T-helper 17 cell (primary cell): ENCODE data around the gene TXNRD2. TPM values are rescaled to one million over a fixed set of nuclear protein-coding genes. Genes with fewer than 3 reads are reported as not detected.
A peak's percentile ranks its signal among the peaks of the same experiment; 100 is the strongest.

Experiments used
- ATAC-seq: fragments of 150-1000 bp; cut with Tn5 transposase; 2 replicates; pipeline ENCODE4 v1.10.0; 2021; ENCODE audit warnings: mild to moderate bottlenecking, moderate library complexity
- DNase-seq, 3 donors: peaks; one replicate each; pipeline versions ENCODE4 v3.0.0 to v3.0.0-alpha.2; 2020 to 2021
- H3K9me3 ChIP-seq: one replicate; pipeline ENCODE4 v1.7.0; 2013; ENCODE audit warnings: low read length, mild to moderate bottlenecking; ENCODE audit not compliant: control insufficient read depth, poor library complexity, severe bottlenecking
- H3K27ac Mint-ChIP-seq: one replicate; pipeline ENCODE4 v1.8.0; 2022; ENCODE audit warnings: mild to moderate bottlenecking, moderate library complexity, mixed read lengths
- H3K27me3 Mint-ChIP-seq: one replicate; pipeline ENCODE4 v1.8.0; 2022; ENCODE audit warnings: mixed read lengths
- H3K36me3 Mint-ChIP-seq: one replicate; pipeline ENCODE4 v1.8.0; 2022; ENCODE audit warnings: low read depth, mixed read lengths
- H3K4me1 Mint-ChIP-seq: one replicate; pipeline ENCODE4 v1.8.0; 2022; ENCODE audit warnings: mild to moderate bottlenecking, mixed read lengths
- H3K4me3 Mint-ChIP-seq: one replicate; pipeline ENCODE4 v1.8.0; 2022; ENCODE audit warnings: mild to moderate bottlenecking, moderate library complexity, mixed read lengths
- total RNA-seq, 4 donors: library from RNA in 2 of 4; stranded (reverse) in 2 of 4; gene quantifications; one replicate each; pipeline ENCODE4 v1.2.3 and lab custom pipeline; 2022 to 2026

The TXNRD2 gene
- total RNA-seq: 10 to 100 TPM; 16.8 to 25.6 TPM
- 14.1 to 16.7 reads per million in 2 donors for total RNA-seq (lab: John Stamatoyannopoulos, UW)

- Mint-ChIP-seq H3K36me3 (peaks cover 2% of the 10 kb centered on the region), H3K27me3 (no peaks in the 10 kb centered on the region), H3K4me3 (peak within 1 kb of the TSS; percentile 94), H3K4me1 (peaks cover 34% of the 10 kb centered on the region), H3K27ac (peak within 1 kb of the TSS; percentile 93)
- H3K9me3 ChIP-seq: no peaks in the 10 kb centered on the region
- DNase-seq (peak; percentile 50 to 57 (median 52)), ATAC-seq (peak; percentile 90)
Measured at GRCh38 chr22:19941365-19942082, at the start of gene TXNRD2, which contains the start of gene COMT. Gene TXNRD2, minus strand, starts transcription at chr22:19941818. Its CDS starts 15 bp downstream, at chr22:19941803. Gene COMT, plus strand, starts transcription at chr22:19941772. Its CDS starts 20,755 bp downstream, at chr22:19962527.

GRCh38 chr22:19991395-19991644 is 49.7 kb upstream of the TXNRD2 start:
- H3K4me3 Mint-ChIP-seq: no peak overlapping the region
- H3K9me3 ChIP-seq: no peaks in the 10 kb centered on the region
- DNase-seq: no peak
- no peaks in the 10 kb centered on the region for H3K27me3 Mint-ChIP-seq
- no peak overlapping the region for H3K27ac Mint-ChIP-seq
- no peaks in the 10 kb centered on the region for H3K36me3 Mint-ChIP-seq
- no peak for ATAC-seq
- peaks cover 5% of the 10 kb centered on the region for H3K4me1 Mint-ChIP-seq

- Mint-ChIP-seq H3K4me3 (no peak overlapping the region), H3K27ac (peak overlapping the region; percentile 32), H3K36me3 (no peaks in the 10 kb centered on the region), H3K4me1 (peaks cover 5% of the 10 kb centered on the region), H3K27me3 (no peaks in the 10 kb centered on the region)
- ATAC-seq (no peak), DNase-seq (no peak)
- no peaks in the 10 kb centered on the region for H3K9me3 ChIP-seq
Measured at GRCh38 chr22:19990609-19991394, 49.2 kb upstream of the TXNRD2 start.

- ATAC-seq: no peak
Measured at GRCh38 chr22:19990188-19990587, 48.6 kb upstream of the TXNRD2 start.

GRCh38 chr22:19989725-19990067 is 48.1 kb upstream of the TXNRD2 start:
- H3K36me3 Mint-ChIP-seq: no peaks in the 10 kb centered on the region
- no peaks in the 10 kb centered on the region for H3K27me3 Mint-ChIP-seq
- no peak for DNase-seq
- peak overlapping the region; percentile 32 for H3K27ac Mint-ChIP-seq
- no peak overlapping the region for H3K4me3 Mint-ChIP-seq
- H3K4me1 Mint-ChIP-seq: peaks cover 2% of the 10 kb centered on the region
- no peaks in the 10 kb centered on the region for H3K9me3 ChIP-seq
- ATAC-seq: no peak

More at GRCh38 chr22:19990188-19990587, 48.6 kb upstream of the TXNRD2 start:
- H3K4me3 Mint-ChIP-seq: no peak overlapping the region
- no peaks in the 10 kb centered on the region for H3K36me3 Mint-ChIP-seq
- no peaks in the 10 kb centered on the region for H3K27me3 Mint-ChIP-seq
- no peaks in the 10 kb centered on the region for H3K9me3 ChIP-seq
- peaks cover 5% of the 10 kb centered on the region for H3K4me1 Mint-ChIP-seq
- peak overlapping the region; percentile 32 for H3K27ac Mint-ChIP-seq
- DNase-seq: no peak

- no peaks in the 10 kb centered on the region for H3K9me3 ChIP-seq
- no peak for ATAC-seq
- Mint-ChIP-seq H3K27me3 (no peaks in the 10 kb centered on the region), H3K36me3 (no peaks in the 10 kb centered on the region), H3K4me3 (no peak overlapping the region), H3K4me1 (peaks cover 2% of the 10 kb centered on the region), H3K27ac (no peak overlapping the region)
- no peak for DNase-seq
Measured at GRCh38 chr22:19988965-19989724, 47.5 kb upstream of the TXNRD2 start.

- DNase-seq: no peak
- no peak for ATAC-seq
- Mint-ChIP-seq H3K4me1 (no peaks in the 10 kb centered on the region), H3K27ac (no peak overlapping the region), H3K27me3 (no peaks in the 10 kb centered on the region), H3K4me3 (peak overlapping the region; percentile 75), H3K36me3 (no peaks in the 10 kb centered on the region)
- H3K9me3 ChIP-seq: no peaks in the 10 kb centered on the region
Measured at GRCh38 chr22:19988331-19988808, 46.8 kb upstream of the TXNRD2 start.

- Mint-ChIP-seq H3K4me3 (peak overlapping the region; percentile 75), H3K27me3 (no peaks in the 10 kb centered on the region), H3K27ac (no peak overlapping the region), H3K4me1 (no peaks in the 10 kb centered on the region), H3K36me3 (no peaks in the 10 kb centered on the region)
- no peaks in the 10 kb centered on the region for H3K9me3 ChIP-seq
- ATAC-seq: no peak
- no peak for DNase-seq
Measured at GRCh38 chr22:19987394-19988306, 46.0 kb upstream of the TXNRD2 start.

- Mint-ChIP-seq H3K4me1 (no peaks in the 10 kb centered on the region), H3K36me3 (no peaks in the 10 kb centered on the region), H3K27me3 (no peaks in the 10 kb centered on the region), H3K27ac (no peak overlapping the region), H3K4me3 (peak overlapping the region; percentile 75)
- DNase-seq: peak; percentile 52 to 64 (median 58)
- ATAC-seq: peak; percentile 94
- H3K9me3 ChIP-seq: no peaks in the 10 kb centered on the region
Measured at GRCh38 chr22:19986410-19987341, 45.1 kb upstream of the TXNRD2 start.

- H3K4me1 Mint-ChIP-seq: no peaks in the 10 kb centered on the region
- peak overlapping the region; percentile 63 for H3K4me3 Mint-ChIP-seq
- H3K36me3 Mint-ChIP-seq: no peaks in the 10 kb centered on the region
- no peaks in the 10 kb centered on the region for H3K9me3 ChIP-seq
- ATAC-seq (no peak), DNase-seq (no peak)
- H3K27me3 Mint-ChIP-seq: no peaks in the 10 kb centered on the region
- no peak overlapping the region for H3K27ac Mint-ChIP-seq
Measured at GRCh38 chr22:19986011-19986409, 44.4 kb upstream of the TXNRD2 start.

GRCh38 chr22:19984851-19985811 is 43.5 kb upstream of the TXNRD2 start:
- no peaks in the 10 kb centered on the region for H3K4me1 Mint-ChIP-seq
- H3K4me3 Mint-ChIP-seq: no peak overlapping the region
- no peaks in the 10 kb centered on the region for H3K27me3 Mint-ChIP-seq
- no peak overlapping the region for H3K27ac Mint-ChIP-seq
- ATAC-seq (no peak), DNase-seq (no peak)
- no peaks in the 10 kb centered on the region for H3K36me3 Mint-ChIP-seq
- no peaks in the 10 kb centered on the region for H3K9me3 ChIP-seq
